Immature natural killer cell (primary cell): ENCODE measurements around the gene HSD17B7. TPM values are rescaled to one million over a fixed set of nuclear protein-coding genes. Genes with fewer than 3 reads are reported as not detected.

Experiments
- DNase-seq, 3 donors: peaks; one replicate each; pipeline ENCODE4 v3.0.0; 2022; ENCODE audit warnings: mixed read lengths in 1 of 3
- H3K27ac Mint-ChIP-seq, 6 donors: one replicate each; pipeline ENCODE4 v1.8.0; 2020; ENCODE audit warnings: mixed read lengths in 6 of 6, mild to moderate bottlenecking in 5 of 6, inconsistent platforms in 4 of 6, moderate library complexity in 3 of 6
- H3K27me3 Mint-ChIP-seq, 3 donors: one replicate each; pipeline ENCODE4 v1.8.0; 2020 to 2021; ENCODE audit warnings: low read depth in 3 of 3, mild to moderate bottlenecking in 3 of 3, mixed read lengths in 3 of 3, moderate library complexity in 3 of 3, inconsistent platforms in 1 of 3
- H3K36me3 Mint-ChIP-seq, 3 donors: one replicate each; pipeline ENCODE4 v1.8.0; 2020; ENCODE audit warnings: mixed read lengths in 3 of 3, inconsistent platforms in 2 of 3, mild to moderate bottlenecking in 2 of 3
- H3K4me1 Mint-ChIP-seq, 2 donors: one replicate each; pipeline ENCODE4 v1.8.0; 2020; ENCODE audit warnings: inconsistent platforms in 2 of 2, mild to moderate bottlenecking in 2 of 2, mixed read lengths in 2 of 2, moderate library complexity in 1 of 2
- H3K4me3 Mint-ChIP-seq, 5 donors: one replicate each; pipeline ENCODE4 v1.8.0; 2020; ENCODE audit warnings: mild to moderate bottlenecking in 5 of 5, mixed read lengths in 5 of 5, inconsistent platforms in 3 of 5, moderate library complexity in 3 of 5
- H3K9me3 Mint-ChIP-seq, 6 donors: one replicate each; pipeline ENCODE4 v1.8.0; 2020; ENCODE audit warnings: mild to moderate bottlenecking in 6 of 6, mixed read lengths in 6 of 6, inconsistent platforms in 4 of 6, moderate library complexity in 3 of 6
- polyA plus RNA-seq, 3 donors: library from polyadenylated mRNA; unstranded; fragments of 300-500 nt; fragmentation: Illumina TruSeq; gene quantifications; one replicate each; pipeline ENCODE4 v1.2.3, GENCODE V29; 2021

The HSD17B7 gene
- polyA plus RNA-seq, 3 donors from 2014 or later = 25.8 to 30.3 (median 27.4) TPM

GRCh38 chr1:162855461-162856150 lies 65.1 kb downstream of the HSD17B7 start:
- Mint-ChIP-seq H3K4me1 (no peaks in the 10 kb centered on the region), H3K27me3 (peaks cover 0 to 5% (median 2%) of the 10 kb centered on the region in 3 donors), H3K27ac (no peak overlapping the region), H3K4me3 (no peak overlapping the region), H3K36me3 (no peaks in the 10 kb centered on the region), H3K9me3 (no peaks in the 10 kb centered on the region)
- DNase-seq = no peak

GRCh38 chr1:162856260-162856659 lies 65.8 kb downstream of the HSD17B7 start:
- Mint-ChIP-seq H3K4me3 (no peak overlapping the region), H3K4me1 (no peaks in the 10 kb centered on the region), H3K27me3 (peaks cover 2% of the 10 kb centered on the region in 3 donors), H3K27ac (no peak overlapping the region), H3K9me3 (no peaks in the 10 kb centered on the region), H3K36me3 (no peaks in the 10 kb centered on the region)
- no peak for DNase-seq

DNA sequence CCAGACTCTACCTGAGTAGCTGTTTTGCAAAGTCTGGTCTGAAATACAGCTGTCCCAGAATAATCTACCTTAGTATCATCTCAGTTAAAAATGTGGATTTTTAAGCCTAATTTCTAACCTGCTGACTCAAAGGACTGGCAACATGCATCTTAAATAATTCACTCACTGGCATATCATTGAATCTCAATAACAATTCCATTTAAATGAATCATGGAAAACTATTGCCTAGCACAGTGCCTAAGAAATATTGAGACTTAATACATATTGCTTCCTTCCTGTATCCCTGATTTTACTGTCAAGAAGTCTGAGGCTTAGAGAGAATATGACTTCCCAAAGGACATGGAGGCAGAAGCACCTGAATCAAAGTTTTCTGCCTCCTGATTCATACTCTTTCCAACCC lies 67.3 kb downstream of the HSD17B7 start:
- DNase-seq = no peak
- no peaks in the 10 kb centered on the region for H3K9me3 Mint-ChIP-seq
- H3K4me3 Mint-ChIP-seq = no peak overlapping the region
- H3K27ac Mint-ChIP-seq = no peak overlapping the region
- no peaks in the 10 kb centered on the region for H3K4me1 Mint-ChIP-seq
- H3K36me3 Mint-ChIP-seq = no peaks in the 10 kb centered on the region
- peaks cover 0 to 3% (median 0%) of the 10 kb centered on the region in 3 donors for H3K27me3 Mint-ChIP-seq

GRCh38 chr1:162859191-162859590 lies 68.7 kb downstream of the HSD17B7 start:
- H3K27me3 Mint-ChIP-seq = peaks cover 0 to 3% (median 3%) of the 10 kb centered on the region in 3 donors
- H3K36me3 Mint-ChIP-seq = no peaks in the 10 kb centered on the region
- DNase-seq = no peak
- H3K27ac Mint-ChIP-seq = no peak overlapping the region
- H3K4me3 Mint-ChIP-seq = no peak overlapping the region
- no peaks in the 10 kb centered on the region for H3K4me1 Mint-ChIP-seq
- no peaks in the 10 kb centered on the region for H3K9me3 Mint-ChIP-seq

DNA sequence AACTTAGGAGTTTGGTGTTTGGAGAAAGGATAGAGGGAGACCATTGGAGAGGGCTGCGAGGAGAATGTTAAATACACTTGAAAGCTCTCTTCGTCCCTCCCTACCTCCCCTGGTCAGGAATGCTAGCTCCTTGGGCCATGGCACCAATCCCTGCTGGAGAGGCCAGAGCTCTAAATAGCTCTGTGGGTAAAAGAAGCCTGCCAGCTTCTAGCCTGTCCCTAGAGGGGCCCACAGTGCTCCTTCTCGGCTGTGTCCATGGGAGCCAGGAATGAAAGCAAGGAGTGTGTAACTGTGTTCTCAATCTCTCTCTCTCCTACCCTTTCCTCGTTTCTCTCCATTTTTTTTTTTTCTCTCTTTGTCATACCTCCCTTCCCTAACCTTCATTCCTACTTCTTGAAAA lies 70.6 kb downstream of the HSD17B7 start, which contains the start of gene CCDC190:
Gene CCDC190, minus strand, starts transcription at position 75 of the 400 bp plus-strand sequence. CDS start 1,529 bp downstream, outside the sequence.
- no peak for DNase-seq
- Mint-ChIP-seq H3K4me3 (no peak within 1 kb of the TSS), H3K36me3 (no peaks in the 10 kb centered on the region), H3K4me1 (no peaks in the 10 kb centered on the region), H3K27ac (no peak within 1 kb of the TSS), H3K27me3 (peaks cover 0 to 3% (median 3%) of the 10 kb centered on the region in 3 donors), H3K9me3 (no peaks in the 10 kb centered on the region)

- Mint-ChIP-seq H3K4me1 (no peaks in the 10 kb centered on the region), H3K36me3 (no peaks in the 10 kb centered on the region), H3K9me3 (no peaks in the 10 kb centered on the region), H3K4me3 (no peak overlapping the region), H3K27me3 (peaks cover 0 to 3% (median 3%) of the 10 kb centered on the region in 3 donors), H3K27ac (no peak overlapping the region)
- no peak for DNase-seq
These were observed 71.1 kb downstream of the HSD17B7 start for GRCh38 chr1:162861625-162862024.

Other genes starting within 250 kb of the HSD17B7 start
- gene UAP1, start 229.0 kb upstream of the HSD17B7 start, polyA plus RNA-seq = 10 to 100 TPM; 49.0 to 87.1 (median 57.0) TPM
- under 1 TPM in 2 of 3 donors, not detected in 1; 0.02 to 0.12 TPM for gene DDR2, start 158.2 kb upstream of the HSD17B7 start, polyA plus RNA-seq
- gene CCDC190, start 70.5 kb downstream of the HSD17B7 start, polyA plus RNA-seq = not detected